Hematopoietic multipotent progenitor cell (in vitro differentiated cells): ENCODE data around the gene HACD2. TPM values are rescaled to one million over a fixed set of nuclear protein-coding genes. Genes with fewer than 3 reads are reported as not detected.
A peak's percentile ranks its signal among the peaks of the same experiment; 100 is the strongest.

Experiments used
- DNase-seq, 3 donors: peaks; one replicate each; pipeline ENCODE4 v3.0.0-alpha.2; 2011 to 2015; ENCODE audit warnings: low read depth in 2 of 3, low spot score in 2 of 3
- total RNA-seq: library from RNA; depleted of rRNA; stranded (reverse); fragments of >200 nt; gene quantifications from one replicate; pipeline ENCODE4 v1.2.3, GENCODE V29; 2012

The HACD2 gene
- total RNA-seq, 1 donor: 14.5 TPM

DNA sequence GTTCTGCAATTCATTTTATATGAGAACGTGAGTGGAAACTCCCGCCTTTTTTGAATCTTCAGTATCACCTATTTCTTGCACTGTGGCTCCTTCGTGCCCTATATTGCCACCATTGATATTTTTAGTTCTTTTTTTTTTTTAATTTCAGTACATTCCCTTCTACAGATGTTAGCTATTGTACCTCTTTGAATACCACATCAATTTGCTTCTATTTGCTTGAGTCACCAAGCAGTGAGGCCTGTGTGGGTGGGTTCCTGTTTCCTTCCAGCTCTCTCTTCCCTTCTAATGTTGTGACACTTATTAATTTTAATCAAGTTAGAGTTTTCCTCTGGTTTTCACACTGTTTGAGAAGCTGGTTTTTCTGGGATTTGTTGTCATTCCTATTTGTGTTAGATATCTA lies 8.7 kb downstream of the HACD2 start:
- peak in 1 of 3 donors; percentile 16 for DNase-seq

DNA sequence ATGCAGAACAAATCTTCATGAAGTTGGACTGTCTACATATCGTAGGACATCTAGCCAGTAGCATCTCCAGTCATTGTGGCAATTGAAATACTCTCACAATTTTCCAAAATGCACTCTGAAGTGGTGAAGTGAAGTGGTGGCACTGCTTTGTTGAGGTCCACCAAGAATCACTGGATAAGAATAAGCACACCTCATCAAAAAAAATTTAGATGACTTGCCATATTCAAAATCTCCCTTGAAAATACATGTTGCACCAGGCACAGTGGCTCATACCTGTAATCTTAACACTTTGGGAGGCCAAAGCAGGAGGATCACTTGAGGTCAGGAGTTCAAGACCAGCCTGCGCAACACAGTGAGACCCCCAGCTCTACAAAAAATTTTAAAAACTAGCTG lies 12.9 kb downstream of the HACD2 start:
- no peak for DNase-seq

DNA sequence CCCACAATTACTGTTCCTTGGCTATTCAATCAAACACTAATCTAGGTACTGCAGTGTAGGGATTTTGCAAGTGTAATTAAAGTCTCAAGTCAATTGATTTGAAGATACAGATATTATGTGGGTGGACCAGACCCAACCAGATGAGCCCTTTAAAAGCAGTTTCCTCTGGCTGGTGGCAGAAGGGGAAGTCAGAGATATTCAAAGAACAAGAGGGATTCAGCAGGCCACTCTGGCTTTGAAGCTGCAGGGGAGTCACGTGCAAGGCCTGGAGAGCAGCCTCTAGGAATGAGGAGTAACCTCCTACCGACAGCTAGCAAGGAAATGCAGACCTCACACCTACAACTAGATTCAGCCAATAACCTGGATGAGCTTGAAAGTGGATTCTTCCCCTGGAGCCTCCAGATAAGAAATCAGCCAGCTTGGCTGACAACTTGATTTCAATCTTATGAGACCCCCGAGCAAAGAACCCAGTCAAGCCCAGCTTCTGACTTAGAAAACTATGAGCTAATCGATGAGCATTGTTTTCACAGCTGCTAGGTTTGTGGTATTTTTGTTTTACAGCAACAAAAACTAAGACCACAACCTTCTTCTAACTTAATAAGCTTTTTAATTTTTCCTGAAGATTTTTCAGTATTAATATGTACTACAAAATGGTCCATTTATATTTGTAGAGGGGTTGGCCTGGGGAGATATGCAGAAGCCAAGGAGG lies 13.4 kb downstream of the HACD2 start:
- peak in 1 of 3 donors; percentile 40 for DNase-seq

DNA sequence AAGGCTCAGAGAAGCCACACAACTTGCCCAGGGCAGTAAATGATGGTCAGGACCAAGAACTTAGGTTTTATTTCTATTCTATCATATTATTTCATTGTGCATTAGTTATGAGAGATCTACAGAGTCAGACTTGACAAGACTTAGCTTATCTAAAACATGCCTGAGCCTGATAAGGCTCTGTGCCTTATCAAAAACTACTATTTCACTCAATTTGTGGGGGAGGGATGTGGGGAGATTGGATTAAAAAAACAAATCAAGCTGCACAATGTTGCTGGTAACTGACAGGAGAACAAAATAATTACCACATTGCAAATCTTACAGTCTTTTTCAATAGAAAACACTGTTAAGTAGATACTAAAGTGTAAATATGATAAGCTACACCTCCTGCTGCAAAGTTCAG lies 16.0 kb downstream of the HACD2 start:
- DNase-seq: no peak

DNA sequence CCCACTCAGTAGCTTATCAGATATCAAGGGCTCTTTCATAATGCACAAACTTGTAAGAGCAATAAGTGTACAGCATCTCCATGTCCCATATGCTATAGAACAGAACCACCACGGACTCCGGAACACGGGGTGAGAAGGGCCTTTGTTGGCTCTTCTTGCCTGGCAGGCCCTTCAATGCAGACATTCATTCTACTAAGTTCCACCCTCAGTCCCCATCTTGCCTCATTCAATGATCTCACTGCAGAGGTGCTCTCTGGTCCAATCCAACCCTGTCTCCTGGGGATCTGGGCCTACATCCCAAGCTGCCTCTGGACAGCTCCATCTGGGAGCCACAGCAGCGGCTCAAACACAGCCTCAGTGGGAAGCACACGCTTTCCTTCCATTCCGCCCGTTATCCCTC lies 16.8 kb downstream of the HACD2 start:
- DNase-seq: no peak

DNA sequence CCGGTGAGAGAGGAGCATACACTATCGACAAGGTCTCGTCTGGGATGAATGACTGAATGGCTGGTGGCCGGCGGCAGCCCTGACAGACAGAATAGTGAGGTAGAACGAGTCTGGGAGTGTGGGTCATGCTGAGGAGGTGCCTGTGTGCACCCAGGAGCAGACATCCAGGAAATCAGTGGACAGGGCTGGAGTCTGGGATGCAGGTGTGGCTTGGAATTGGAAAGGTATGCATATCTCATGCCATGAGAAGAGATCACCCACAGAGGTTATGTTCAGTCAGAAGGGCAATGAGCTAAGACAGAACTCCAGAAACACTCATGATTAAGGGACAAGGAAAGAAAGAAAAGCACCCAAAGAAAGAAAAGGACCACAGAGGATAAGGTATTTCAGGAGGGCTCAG lies 20.8 kb downstream of the HACD2 start:
- no peak for DNase-seq

DNA sequence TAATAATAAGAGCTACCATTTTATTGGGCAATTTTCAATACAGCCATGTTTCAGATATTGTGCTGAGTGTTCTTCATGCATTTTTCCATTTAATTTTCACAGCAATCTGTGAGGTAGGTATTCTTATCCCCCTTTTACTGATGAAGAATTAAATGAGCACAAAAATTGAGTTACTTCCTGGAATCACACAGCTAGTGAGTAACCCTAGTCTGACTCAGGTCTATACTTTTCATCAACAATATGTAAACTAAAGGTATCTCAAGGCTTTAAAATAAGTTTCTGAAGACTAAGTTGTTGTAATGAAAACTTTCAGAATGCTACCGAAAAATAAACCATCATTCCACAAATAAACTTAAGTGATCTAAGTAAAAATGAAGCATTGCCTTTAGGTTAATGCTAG lies 22.3 kb downstream of the HACD2 start:
- DNase-seq: no peak

DNA sequence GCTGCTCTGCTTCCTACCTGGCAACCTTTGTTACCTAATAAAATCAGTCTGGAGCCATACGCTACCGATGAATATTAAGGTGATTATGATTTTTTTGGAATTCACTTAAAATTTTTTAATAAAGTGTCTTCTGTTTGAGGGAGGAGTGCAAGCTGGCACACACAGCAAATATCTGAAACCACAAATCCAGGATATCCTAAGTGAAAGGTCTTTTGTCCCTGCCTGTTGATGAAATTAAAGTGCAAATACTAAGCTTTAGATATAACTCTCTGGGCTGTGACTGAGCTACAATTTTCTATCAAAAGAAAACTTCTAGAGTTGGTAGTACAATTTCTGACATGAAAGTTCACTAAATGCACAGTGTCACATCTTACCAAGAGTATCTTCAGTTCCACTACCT lies 23.7 kb downstream of the HACD2 start:
- DNase-seq: no peak

DNA sequence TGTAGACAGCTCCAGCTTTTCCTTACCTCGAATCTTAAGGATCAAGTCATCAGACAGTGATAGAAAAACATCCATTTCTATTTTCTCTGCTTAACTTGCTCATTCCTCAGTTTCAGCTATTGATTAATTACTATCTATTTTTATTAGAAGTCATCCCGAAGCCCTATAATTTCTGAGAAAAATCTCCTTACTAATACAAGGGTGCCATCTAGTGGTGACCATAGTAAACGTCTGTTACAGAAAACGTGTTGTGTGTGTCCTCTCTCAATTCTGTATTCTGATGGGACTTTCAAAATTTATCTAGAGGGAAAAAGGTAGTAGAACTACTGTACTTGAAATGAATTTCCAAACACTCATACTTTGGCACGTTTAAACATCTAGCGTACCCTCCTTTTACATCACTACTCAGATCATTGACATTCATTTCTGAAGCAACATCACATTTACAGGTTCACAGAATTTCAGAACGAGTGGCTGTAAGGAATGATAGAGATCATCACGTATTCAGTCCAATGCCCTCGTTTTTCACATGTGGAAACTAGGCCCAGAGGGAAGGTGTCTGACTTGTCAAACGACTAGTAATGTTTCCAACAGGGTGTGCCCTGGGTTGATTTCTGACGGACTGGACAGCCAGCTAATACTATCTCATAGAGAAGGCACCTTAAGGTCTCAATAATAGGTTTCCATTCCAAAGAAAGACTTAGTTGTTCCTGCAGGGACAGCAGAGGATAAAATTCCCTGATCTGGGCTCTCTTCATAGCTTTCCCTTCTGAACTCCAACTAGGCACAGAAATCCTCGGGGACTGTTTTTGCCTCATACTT lies 25.6 kb downstream of the HACD2 start:
- DNase-seq: peak; percentile 11 to 65 (median 39)

DNA sequence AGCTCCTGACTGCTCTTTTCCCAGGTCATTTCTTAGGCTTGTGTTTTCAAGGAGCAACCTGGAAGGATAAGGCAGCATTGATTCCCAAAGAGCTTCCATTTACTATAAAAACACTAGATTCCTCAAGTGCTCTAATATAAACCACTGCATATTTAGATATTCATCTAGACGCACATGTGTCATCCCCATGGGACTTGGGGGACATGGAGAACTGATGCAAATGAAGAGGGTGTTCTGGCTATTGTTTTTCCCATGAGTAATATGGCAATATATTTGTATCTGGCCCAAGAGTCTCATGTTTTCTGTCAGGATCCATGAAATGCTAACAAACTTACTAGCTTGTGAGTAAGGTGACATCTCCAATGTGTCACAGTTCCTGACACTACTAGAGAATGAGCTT lies 31.3 kb downstream of the HACD2 start:
- DNase-seq: no peak

DNA sequence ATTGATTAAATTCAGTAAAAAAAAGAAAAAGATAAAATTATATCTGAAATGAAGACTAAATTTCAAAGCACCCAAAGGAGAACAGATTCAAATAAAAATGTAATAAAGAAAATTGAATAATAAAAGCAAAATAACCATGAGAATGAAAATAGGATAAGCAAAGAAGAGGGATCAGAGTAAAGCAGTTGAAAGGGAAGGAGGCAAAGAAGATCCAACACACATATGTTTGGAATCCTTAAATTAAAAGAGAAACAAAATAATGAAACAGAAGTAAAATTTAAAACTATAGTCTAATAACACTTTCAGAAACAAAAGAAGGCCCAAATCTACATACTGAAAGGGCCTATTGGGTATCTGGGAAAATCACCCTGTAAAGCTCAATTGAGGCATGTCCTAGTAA lies 32.1 kb downstream of the HACD2 start:
- DNase-seq: no peak

DNA sequence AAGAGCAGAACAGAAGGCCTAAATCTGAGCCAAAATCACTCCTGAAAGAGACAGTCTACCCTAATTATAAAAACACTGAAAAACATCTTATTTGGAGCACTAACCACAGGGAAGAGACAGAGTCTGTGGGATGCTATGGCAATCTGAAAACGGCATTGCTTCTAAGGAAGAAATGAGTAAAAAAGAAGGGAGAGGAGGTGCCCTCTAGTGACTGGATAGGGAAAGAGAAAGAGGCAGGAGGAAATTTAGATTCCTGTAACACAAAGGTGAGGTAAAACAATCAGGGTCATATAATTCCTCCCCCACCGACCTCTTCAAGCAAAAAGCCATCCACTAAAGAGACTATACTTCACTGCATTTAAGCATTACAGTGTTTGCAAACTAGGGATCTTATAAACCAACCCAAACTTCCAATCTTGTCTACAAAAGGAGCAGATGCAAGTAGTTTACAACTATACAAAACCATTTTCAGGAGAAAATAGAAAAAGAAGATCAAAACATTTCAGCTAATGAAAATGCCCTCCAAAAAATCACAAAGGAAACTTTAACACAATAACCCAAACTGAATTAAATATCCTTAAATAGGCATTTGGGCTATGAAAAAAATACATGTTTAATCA lies 32.6 kb downstream of the HACD2 start:
- DNase-seq: peak in 1 of 3 donors; percentile 18

DNA sequence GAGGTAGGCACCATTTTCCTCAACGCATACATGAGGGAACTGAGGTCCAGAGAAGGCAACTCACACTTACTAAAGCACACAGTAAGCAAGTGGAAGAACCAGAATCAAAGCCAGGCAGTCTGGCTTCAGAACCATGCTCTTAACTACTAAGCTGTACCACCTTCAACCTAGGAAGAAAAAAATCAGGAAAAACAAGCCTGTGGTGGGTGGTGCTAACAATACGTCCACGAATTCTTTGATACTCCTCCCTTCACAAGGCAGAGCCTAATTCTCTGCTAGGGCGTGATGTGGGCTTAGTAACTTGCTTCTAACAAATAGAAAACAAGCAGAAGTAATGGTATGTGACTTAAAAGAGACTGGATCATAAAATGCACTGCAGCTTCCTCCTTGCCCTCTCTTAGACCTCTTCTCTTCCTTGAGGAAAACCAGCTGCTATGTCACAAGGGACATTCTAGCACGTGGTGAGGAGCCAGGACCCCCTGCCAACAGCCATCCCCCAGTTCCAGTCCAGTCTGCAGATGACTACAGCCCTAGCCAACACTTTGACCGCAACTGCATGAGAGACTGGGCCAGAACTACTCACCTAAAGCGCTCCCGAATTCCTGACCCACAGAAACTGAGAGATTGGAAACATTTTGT lies 36.9 kb downstream of the HACD2 start:
- DNase-seq: no peak

DNA sequence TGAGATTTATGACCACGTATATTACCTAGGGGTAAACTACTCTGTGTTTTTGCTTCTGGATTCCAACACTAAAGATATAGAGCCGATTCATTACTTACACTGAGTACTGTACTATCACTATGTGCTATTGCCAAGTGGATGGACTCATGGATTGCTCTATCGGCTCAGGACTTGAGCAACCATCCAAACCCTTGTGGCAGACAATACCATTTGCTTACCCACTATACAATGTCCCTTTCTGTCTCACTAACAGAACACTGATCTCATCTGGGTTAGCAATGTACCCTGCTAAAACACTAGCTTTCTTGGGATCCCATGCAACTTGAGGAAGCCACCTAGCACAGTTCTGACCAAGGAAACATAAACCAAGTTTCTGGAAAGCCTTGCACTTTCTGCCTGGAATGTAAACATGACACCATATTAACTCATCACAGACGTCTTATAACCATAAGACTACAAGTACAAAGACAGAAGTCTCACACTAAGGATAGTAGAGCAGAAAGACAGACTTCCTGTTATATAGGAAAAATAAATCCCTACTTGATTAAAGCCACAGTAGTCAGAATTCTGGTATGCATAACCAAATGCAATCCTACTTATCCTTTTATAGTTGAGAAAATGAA lies 38.6 kb downstream of the HACD2 start:
- no peak for DNase-seq

DNA sequence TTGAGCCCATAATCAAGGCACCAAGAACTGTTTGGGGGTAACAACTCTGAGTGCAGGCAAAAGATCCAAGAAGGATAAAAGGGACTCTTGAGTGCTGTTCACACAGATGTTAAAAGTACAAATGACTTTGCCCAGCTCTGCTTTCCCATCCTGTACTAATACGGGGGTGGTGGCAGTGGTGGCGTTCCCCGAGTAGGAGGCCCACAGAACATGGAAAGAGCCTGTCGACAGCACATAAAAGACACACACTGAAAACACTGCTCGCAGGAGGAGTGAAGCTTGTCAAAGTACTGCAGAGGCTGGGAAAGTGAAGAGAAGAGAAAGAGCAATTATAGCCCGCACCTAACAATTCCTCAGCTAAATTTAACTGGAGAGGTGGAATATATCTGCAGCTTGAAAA lies 40.9 kb downstream of the HACD2 start:
- DNase-seq: no peak

DNA sequence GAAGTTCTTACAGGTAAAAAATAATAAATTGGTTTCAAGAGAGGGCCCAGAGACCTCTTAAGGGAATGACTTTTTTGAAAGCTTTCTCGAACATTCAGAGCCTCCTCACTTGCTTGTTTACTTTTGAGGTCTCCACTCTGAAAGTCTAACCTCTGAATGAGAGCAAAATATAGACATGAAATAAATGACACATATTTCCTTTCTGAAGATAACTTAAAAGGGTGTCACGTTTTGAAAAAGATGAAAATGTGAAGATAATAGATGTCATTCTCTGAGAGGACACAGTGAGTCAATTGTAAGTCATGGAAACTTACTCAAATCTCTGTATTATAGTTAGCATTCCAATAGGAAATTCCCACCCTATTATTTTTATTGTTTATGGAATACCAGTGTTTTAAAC lies 44.6 kb downstream of the HACD2 start:
- no peak for DNase-seq

DNA sequence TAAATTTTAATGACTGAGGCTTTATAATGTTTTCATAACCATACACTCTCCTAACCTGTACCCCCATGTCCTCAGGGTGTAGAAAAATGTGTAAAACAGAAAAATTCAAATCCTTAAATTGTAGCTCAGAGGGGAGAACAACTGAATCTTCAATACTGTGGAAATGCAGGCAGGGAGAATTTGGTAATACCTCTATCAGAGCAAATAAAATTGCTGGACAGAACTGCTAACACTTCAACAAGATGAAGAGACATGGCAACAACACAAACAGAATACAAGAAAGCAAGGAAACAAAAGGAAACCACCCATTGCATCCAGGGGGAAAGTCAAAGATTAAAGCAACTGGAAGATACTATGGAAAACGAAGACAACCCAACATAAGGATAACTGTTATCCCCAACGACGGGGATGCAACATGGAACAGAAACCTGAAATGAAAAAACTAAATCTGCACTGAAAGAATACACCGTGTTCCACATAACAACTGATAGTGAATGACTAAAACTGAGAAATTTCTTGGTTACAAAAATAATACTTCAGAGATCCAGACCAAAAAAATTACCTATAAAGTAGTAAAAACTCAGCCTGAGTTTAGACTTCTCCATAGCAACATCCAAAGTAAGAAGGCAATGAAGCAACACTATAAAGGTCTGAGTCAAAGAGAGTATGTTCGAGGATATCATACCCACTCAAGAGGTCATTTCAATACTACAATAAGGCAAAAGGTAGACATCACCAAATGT lies 48.5 kb downstream of the HACD2 start:
- DNase-seq: no peak

DNA sequence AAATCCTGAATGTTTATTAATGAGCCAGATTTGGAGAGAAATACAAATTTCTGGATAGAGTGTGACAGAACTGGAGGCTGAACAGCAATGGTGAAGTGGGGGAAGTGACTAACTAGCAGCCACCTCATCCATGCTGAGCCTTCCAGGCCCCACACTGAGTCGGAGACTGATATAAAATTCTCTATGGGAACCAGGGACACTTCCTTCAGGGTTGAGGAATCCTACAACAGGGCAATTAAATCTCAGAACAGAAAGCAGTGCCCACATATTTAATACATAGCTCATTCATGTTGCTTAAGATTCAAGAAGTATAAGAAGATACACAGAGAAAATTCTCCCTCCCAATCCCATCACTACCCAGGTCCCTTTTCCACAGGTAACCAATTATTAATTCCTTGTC lies 49.3 kb downstream of the HACD2 start:
- no peak for DNase-seq

DNA sequence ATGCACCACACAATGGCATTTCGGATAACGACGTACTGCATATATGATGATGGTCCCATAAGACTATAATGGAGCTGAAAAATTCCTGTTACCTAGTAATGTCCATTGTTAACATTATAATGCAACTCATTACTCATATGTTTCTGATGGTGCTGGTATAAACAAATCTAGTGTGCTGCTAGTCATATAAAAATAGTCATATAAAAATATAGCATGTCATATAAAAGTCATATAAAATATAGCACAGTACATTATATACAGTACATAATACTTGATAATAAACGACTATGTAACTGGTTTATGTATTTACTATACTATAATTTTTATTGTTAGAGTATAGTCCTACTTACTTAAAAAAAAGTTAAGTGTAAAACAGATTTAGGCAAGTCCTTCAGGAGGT lies 50.6 kb downstream of the HACD2 start:
- no peak for DNase-seq

DNA sequence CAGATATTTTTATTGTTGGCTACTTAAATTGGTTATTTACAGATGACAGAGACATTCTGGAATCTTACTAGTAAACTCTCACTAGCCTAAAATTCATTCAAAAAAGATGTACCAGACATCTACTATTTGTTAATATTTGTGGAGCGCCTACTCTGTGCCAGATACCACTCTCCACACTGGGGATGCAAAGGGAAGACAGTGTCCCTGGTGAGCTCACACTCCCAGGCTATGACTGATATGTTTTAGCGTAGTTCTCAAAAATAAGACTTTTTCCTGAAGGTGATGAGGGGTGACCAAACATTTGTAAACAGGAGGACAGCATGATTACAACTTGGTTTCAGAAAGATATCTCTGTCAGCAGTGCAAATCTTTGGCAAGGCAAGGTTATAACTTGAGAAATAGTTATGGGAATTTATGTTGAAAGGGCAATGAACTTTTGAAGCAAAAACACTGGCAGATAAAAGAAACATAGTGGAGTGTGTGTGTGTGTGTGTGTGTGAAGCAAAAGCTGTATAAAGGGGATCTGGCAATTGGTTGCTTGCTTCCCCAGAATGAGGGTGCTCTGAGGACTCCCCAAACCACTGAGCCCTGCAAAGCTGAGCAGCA lies 51.2 kb downstream of the HACD2 start:
- no peak for DNase-seq
